Pericardium fibroblast (primary cell): Measurements from ENCODE around the gene PTPN21. TPM values are rescaled to one million over a fixed set of nuclear protein-coding genes. Genes with fewer than 3 reads are reported as not detected.

Source experiments
- total RNA-seq: library from RNA; depleted of rRNA; stranded (reverse); fragments of >200 nt; gene quantifications from 2 replicates; pipeline ENCODE4 v1.2.3, GENCODE V29; 2015

PTPN21 gene
- total RNA-seq: 10.2 and 19.3 TPM in 2 replicates

DNA sequence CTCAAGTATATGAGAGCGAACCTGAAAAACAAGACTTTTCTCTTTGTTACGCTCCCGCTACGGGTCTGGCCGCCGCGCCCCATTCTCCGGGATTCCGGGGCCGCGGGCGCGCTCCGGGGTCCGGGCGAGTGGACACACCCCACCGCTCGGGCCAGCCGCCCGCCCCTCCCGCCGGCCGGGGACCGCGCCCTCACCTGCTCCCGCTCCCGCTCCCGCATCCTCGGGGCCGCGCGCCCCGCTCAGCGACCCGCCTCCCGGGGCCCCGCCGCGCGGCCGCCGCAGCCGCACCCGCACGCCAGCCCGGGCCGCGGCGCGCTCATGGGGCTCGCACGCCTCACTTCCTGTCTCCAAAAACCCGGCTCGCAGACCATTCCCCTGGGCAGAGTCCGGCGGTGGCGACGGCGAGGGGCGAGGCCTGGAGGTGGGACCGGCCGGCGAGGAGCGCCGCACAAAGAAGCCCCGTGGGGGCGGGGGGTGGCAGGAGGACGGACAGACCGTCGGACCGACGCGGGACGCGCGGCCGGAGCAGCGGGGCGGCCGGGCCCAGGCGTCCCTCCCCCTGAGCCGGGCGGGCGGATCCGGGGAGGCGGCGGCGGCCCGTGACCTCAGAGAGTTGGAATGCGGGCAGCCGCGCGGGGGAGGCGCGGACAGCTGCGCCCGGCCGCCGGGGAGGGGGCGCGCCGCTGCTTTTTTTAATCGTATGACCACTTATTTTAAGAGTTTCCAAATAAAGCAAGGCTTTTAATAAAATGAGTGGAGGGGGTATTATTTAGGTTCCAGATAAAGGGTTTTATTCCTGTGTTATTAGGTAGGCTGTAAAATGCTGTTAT lies at the start of gene PTPN21:
Gene PTPN21 (minus strand): TSS at position 551 of the 830 bp plus-strand sequence. CDS start 4,590 bp downstream, outside the sequence.

GRCh38 chr14:88562831-88563686 lies 8.3 kb upstream of the PTPN21 start, which contains the start of gene ZC3H14:
Gene ZC3H14 (plus strand): TSS chr14:88563037. CDS start chr14:88563134, 97 bp downstream.

Other genes starting within 250 kb of the PTPN21 start
- gene KCNK10, start 231.7 kb downstream of the PTPN21 start, total RNA-seq: not detected in 2 replicates
- 9.7 and 29.3 TPM in 2 replicates for gene SPATA7, start 169.3 kb downstream of the PTPN21 start, total RNA-seq
- 27.5 and 33.5 TPM in 2 replicates for gene ZC3H14, start 8.0 kb upstream of the PTPN21 start, total RNA-seq
- gene EML5, start 237.9 kb upstream of the PTPN21 start, total RNA-seq: not detected in 2 replicates